ENCODE data around the gene POLR2L.

- TF ChIP-seq REST (IDR thresholded peaks at IDR 0.05; ENCODE audit: insufficient read depth in 1 of 2, low read depth in 2 of 2, low read length in 2 of 2), result no peak
- no peak for TF ChIP-seq POLR2AphosphoS5 (IDR thresholded peaks at IDR 0.05; ENCODE audit: low read depth, low read length)
- TF ChIP-seq TAF1 (IDR thresholded peaks at IDR 0.05; ENCODE audit: borderline replicate concordance, insufficient read depth, low read length), result no peak
- no peak for TF ChIP-seq SIN3A (IDR thresholded peaks at IDR 0.05; ENCODE audit: borderline replicate concordance, insufficient read depth, low read length)
- TF ChIP-seq FOXP2 (optimal IDR thresholded peaks at IDR 0.05; ENCODE audit: borderline replicate concordance, extremely low read depth, extremely low read length, insufficient read depth), result no peak
These were observed 38.3 kb downstream of the POLR2L start for GRCh38 chr11:803770-804598.
